ENCODE results near the gene CLCA2. TPM values are rescaled to one million over a fixed set of nuclear protein-coding genes. Genes with fewer than 3 reads are reported as not detected.

CLCA2 gene
- total and polyA plus RNA-seq, 2 of the 8 experiments (the other 6 are each of a cell fraction or from before 2014, with no cell fraction given): not detected

DNA sequence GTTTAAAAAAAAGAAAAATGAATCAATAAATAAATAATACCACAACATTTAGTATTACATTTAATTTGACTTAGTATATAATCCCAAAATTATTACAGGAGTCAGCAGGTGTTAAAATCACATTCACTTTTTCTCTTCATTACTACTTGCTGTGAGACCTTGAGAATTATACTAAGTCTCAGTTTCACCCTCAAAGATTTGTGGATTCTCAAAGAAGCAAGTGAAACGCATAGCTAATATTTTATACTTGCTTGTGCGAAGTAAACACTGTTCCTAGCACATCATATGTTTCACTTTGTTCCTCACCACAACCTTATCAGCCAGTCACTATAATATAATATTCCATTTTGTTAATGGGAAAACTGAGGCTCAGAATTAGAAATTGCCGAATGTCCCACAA lies 48.8 kb downstream of the CLCA2 start (continued):
- TF ChIP-seq, protein P1, sequence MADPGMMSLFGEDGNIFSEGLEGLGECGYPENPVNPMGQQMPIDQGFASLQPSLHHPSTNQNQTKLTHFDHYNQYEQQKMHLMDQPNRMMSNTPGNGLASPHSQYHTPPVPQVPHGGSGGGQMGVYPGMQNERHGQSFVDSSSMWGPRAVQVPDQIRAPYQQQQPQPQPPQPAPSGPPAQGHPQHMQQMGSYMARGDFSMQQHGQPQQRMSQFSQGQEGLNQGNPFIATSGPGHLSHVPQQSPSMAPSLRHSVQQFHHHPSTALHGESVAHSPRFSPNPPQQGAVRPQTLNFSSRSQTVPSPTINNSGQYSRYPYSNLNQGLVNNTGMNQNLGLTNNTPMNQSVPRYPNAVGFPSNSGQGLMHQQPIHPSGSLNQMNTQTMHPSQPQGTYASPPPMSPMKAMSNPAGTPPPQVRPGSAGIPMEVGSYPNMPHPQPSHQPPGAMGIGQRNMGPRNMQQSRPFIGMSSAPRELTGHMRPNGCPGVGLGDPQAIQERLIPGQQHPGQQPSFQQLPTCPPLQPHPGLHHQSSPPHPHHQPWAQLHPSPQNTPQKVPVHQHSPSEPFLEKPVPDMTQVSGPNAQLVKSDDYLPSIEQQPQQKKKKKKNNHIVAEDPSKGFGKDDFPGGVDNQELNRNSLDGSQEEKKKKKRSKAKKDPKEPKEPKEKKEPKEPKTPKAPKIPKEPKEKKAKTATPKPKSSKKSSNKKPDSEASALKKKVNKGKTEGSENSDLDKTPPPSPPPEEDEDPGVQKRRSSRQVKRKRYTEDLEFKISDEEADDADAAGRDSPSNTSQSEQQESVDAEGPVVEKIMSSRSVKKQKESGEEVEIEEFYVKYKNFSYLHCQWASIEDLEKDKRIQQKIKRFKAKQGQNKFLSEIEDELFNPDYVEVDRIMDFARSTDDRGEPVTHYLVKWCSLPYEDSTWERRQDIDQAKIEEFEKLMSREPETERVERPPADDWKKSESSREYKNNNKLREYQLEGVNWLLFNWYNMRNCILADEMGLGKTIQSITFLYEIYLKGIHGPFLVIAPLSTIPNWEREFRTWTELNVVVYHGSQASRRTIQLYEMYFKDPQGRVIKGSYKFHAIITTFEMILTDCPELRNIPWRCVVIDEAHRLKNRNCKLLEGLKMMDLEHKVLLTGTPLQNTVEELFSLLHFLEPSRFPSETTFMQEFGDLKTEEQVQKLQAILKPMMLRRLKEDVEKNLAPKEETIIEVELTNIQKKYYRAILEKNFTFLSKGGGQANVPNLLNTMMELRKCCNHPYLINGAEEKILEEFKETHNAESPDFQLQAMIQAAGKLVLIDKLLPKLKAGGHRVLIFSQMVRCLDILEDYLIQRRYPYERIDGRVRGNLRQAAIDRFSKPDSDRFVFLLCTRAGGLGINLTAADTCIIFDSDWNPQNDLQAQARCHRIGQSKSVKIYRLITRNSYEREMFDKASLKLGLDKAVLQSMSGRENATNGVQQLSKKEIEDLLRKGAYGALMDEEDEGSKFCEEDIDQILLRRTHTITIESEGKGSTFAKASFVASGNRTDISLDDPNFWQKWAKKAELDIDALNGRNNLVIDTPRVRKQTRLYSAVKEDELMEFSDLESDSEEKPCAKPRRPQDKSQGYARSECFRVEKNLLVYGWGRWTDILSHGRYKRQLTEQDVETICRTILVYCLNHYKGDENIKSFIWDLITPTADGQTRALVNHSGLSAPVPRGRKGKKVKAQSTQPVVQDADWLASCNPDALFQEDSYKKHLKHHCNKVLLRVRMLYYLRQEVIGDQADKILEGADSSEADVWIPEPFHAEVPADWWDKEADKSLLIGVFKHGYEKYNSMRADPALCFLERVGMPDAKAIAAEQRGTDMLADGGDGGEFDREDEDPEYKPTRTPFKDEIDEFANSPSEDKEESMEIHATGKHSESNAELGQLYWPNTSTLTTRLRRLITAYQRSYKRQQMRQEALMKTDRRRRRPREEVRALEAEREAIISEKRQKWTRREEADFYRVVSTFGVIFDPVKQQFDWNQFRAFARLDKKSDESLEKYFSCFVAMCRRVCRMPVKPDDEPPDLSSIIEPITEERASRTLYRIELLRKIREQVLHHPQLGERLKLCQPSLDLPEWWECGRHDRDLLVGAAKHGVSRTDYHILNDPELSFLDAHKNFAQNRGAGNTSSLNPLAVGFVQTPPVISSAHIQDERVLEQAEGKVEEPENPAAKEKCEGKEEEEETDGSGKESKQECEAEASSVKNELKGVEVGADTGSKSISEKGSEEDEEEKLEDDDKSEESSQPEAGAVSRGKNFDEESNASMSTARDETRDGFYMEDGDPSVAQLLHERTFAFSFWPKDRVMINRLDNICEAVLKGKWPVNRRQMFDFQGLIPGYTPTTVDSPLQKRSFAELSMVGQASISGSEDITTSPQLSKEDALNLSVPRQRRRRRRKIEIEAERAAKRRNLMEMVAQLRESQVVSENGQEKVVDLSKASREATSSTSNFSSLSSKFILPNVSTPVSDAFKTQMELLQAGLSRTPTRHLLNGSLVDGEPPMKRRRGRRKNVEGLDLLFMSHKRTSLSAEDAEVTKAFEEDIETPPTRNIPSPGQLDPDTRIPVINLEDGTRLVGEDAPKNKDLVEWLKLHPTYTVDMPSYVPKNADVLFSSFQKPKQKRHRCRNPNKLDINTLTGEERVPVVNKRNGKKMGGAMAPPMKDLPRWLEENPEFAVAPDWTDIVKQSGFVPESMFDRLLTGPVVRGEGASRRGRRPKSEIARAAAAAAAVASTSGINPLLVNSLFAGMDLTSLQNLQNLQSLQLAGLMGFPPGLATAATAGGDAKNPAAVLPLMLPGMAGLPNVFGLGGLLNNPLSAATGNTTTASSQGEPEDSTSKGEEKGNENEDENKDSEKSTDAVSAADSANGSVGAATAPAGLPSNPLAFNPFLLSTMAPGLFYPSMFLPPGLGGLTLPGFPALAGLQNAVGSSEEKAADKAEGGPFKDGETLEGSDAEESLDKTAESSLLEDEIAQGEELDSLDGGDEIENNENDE (IDR thresholded peaks at IDR 0.05; ENCODE audit: insufficient replicate concordance, low read length): no peak

All from H1 (cell line).